Endothelial cell (in vitro differentiated cells): Measurements from ENCODE around the gene SEC11C. TPM values are rescaled to one million over a fixed set of nuclear protein-coding genes. Genes with fewer than 3 reads are reported as not detected.

Experiments
- DNase-seq: peaks from one replicate; pipeline ENCODE4 v3.0.0; 2021; ENCODE audit warnings: low spot score
- H3K27ac Mint-ChIP-seq: one replicate; pipeline ENCODE4 v1.8.0; 2021; ENCODE audit warnings: mixed read lengths, inconsistent platforms; ENCODE audit not compliant: unreplicated experiment
- H3K27me3 Mint-ChIP-seq: one replicate; pipeline ENCODE4 v1.8.0; 2021; ENCODE audit warnings: mild to moderate bottlenecking, moderate library complexity, mixed read lengths, inconsistent platforms; ENCODE audit not compliant: unreplicated experiment
- H3K36me3 Mint-ChIP-seq: one replicate; pipeline ENCODE4 v1.8.0; 2021; ENCODE audit warnings: mild to moderate bottlenecking, low read depth, mixed read lengths, inconsistent platforms; ENCODE audit not compliant: unreplicated experiment
- H3K4me1 Mint-ChIP-seq: one replicate; pipeline ENCODE4 v1.8.0; 2021; ENCODE audit warnings: mild to moderate bottlenecking, mixed read lengths, inconsistent platforms; ENCODE audit not compliant: unreplicated experiment
- H3K4me3 Mint-ChIP-seq: one replicate; pipeline ENCODE4 v1.8.0; 2021; ENCODE audit warnings: mild to moderate bottlenecking, mixed read lengths, inconsistent platforms; ENCODE audit not compliant: unreplicated experiment
- H3K9me3 Mint-ChIP-seq: one replicate; pipeline ENCODE4 v1.8.0; 2021; ENCODE audit warnings: mixed read lengths, inconsistent platforms; ENCODE audit not compliant: unreplicated experiment
- total RNA-seq: library from RNA; stranded (reverse); fragmentation: NEBNext Ultra II Directional; extraction: Animal tissue kit (Norgen Biotek cat#: 25700); gene quantifications from one replicate; pipeline ENCODE4 v1.2.1, GENCODE V29; 2021; ENCODE audit not compliant: unreplicated experiment
- TF ChIP-seq, protein P1 (sequence below): fragments of 200-600 bp; sonication (generic); IDR thresholded peaks from one replicate; pipeline ENCODE4 v1.5.0; 2021; ENCODE audit warnings: antibody characterized with exemption; ENCODE audit not compliant: unreplicated experiment

The SEC11C gene
- total RNA-seq, 1 donor from 2014 or later = 24.6 TPM

DNA sequence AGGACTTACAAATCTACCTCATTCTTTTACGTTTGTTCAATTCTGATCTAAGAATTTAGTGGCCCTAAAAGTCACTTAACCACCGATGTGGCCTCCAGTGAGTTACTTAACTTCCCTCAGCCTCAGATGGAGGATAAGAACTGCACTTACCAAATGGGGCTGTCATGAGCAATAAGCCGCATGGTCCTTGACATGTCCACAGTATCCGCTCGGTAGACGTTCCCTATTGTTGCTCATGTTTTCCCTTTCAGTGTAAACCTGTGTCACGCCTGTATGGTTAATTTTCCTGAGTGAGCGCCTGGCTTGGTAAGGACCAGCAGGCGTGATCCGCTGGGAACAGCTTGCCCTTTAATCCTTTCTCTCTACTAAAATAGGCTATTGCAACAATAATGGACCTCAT is 20.3 kb downstream of the SEC11C start:
- DNase-seq = no peak
- H3K27ac Mint-ChIP-seq = no peak overlapping the region
- no peaks in the 10 kb centered on the region for H3K4me1 Mint-ChIP-seq
- H3K27me3 Mint-ChIP-seq = no peaks in the 10 kb centered on the region
- no peak overlapping the region for H3K4me3 Mint-ChIP-seq
- H3K36me3 Mint-ChIP-seq = no peaks in the 10 kb centered on the region
- TF ChIP-seq, protein P1, sequence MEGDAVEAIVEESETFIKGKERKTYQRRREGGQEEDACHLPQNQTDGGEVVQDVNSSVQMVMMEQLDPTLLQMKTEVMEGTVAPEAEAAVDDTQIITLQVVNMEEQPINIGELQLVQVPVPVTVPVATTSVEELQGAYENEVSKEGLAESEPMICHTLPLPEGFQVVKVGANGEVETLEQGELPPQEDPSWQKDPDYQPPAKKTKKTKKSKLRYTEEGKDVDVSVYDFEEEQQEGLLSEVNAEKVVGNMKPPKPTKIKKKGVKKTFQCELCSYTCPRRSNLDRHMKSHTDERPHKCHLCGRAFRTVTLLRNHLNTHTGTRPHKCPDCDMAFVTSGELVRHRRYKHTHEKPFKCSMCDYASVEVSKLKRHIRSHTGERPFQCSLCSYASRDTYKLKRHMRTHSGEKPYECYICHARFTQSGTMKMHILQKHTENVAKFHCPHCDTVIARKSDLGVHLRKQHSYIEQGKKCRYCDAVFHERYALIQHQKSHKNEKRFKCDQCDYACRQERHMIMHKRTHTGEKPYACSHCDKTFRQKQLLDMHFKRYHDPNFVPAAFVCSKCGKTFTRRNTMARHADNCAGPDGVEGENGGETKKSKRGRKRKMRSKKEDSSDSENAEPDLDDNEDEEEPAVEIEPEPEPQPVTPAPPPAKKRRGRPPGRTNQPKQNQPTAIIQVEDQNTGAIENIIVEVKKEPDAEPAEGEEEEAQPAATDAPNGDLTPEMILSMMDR = no peak
- H3K9me3 Mint-ChIP-seq = no peaks in the 10 kb centered on the region

DNA sequence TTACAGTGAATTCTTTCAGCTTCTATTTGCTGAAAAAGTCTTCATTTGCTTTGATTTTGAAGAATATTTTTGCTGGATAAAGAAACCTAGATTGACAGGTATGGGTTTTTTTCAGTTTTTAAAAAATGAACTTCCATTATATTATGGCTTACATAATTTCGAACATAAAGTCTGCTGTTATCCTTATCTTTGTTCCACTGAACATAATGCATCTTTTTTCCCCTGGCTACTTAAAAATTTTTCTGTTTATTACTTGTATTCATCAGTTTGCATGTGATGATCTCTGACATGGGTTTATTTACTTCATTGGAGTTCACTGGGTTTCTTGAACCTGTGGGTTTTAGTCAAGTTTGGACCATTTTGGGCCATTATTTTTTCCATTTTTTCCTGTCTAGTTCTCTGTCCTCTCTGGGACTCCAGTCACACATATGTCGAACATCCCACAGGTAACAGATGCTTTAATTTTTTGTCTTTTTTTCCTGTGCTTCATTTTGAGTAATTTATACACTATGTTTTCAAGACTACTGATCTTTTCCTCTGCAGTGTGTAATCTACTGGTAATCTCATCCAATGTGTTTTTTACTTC is 33.1 kb downstream of the SEC11C start:
- Mint-ChIP-seq H3K4me3 (no peak overlapping the region), H3K9me3 (no peaks in the 10 kb centered on the region), H3K36me3 (no peaks in the 10 kb centered on the region), H3K4me1 (peaks cover 6% of the 10 kb centered on the region), H3K27ac (no peak overlapping the region), H3K27me3 (no peaks in the 10 kb centered on the region)
- no peak for DNase-seq
- TF ChIP-seq, protein P1 = no peak

DNA sequence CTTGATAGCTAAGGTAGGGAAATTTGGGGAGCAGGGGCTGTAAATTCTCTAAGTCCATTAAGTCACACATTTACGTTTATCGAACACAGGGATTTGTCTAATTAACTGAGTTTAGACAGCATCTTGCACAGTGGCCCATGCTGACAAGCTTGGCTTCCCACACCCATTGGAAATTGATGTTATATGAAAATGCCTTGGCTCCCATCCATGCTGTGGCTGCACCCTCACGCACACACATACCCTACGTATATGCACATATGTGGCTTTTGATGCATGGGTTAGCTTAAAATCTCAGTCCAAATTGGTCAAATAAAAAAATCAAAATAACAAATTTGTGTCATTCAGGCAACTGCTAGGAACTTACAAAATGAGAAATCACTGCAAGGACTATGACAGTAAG is 37.8 kb downstream of the SEC11C start:
- no peaks in the 10 kb centered on the region for H3K9me3 Mint-ChIP-seq
- H3K27me3 Mint-ChIP-seq = no peaks in the 10 kb centered on the region
- H3K36me3 Mint-ChIP-seq = no peaks in the 10 kb centered on the region
- no peak for DNase-seq
- peaks cover 7% of the 10 kb centered on the region for H3K4me1 Mint-ChIP-seq
- H3K27ac Mint-ChIP-seq = no peak overlapping the region
- H3K4me3 Mint-ChIP-seq = no peak overlapping the region
- TF ChIP-seq, protein P1 = no peak

DNA sequence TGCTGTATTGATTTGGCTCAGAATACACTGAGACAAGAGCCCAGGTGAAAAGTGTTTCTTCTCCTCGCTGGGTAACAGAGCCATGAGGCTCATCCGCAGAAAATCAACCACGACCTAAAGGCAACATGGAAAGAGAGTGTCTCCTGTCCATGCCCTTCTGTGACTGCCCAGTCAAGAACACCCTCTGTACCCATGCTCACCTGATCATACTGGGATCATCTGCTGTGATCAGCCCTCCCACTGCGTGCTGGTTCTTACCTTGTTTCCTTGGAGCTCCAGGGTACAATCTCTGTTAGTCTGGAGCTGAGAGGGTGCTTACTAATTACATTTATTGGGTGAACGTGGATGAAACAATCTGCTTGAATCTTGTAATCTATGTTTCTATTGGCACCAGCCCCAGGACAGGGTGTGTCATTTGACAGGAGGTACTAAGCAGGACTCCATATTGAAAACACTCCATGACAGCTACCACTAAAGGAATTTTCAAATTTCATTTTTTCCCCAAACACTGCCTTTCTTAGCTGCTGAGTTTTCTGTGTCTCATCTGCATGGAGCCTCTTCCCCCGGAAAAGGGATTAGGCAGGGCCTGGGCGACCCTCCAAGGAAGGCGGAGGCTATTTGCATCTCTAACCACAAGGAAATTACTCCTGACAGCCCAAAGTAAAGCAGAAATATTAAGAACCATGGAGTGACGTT is 40.6 kb downstream of the SEC11C start:
- Mint-ChIP-seq H3K4me3 (no peak overlapping the region), H3K4me1 (peaks cover 7% of the 10 kb centered on the region), H3K27me3 (no peaks in the 10 kb centered on the region), H3K9me3 (no peaks in the 10 kb centered on the region), H3K36me3 (no peaks in the 10 kb centered on the region), H3K27ac (no peak overlapping the region)
- no peak for DNase-seq
- TF ChIP-seq, protein P1 = no peak

DNA sequence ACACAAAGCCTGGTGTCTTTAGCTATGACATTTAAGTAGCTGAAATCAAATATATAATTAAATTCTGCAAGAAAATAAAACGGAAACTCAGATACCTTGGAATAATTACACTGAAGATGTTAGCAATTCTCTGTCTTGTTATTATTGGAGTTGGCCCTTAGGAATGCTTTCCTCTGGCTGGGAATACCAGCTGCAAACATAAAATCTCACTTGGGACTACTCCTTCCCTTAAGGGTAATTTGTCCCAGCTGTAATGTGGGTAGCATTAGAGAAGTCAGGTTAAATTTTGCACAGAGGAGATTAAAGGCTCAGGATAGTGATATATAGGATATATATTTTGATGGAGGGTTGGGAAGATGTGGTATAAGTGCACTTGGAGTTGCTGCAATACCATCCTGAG is 43.0 kb downstream of the SEC11C start:
- peaks cover 2% of the 10 kb centered on the region for H3K4me1 Mint-ChIP-seq
- H3K9me3 Mint-ChIP-seq = no peaks in the 10 kb centered on the region
- DNase-seq = no peak
- TF ChIP-seq, protein P1 = no peak
- no peak overlapping the region for H3K27ac Mint-ChIP-seq
- no peaks in the 10 kb centered on the region for H3K36me3 Mint-ChIP-seq
- H3K27me3 Mint-ChIP-seq = no peaks in the 10 kb centered on the region
- no peak overlapping the region for H3K4me3 Mint-ChIP-seq
